ENCODE data around the gene LRRC41.
"Not testable (repeated sequence)": the region's sequence is repeated elsewhere in the genome, so short reads cannot be mapped to it uniquely, and the experiment has no call there.

Gene LRRC41

GRCh38 chr1:46236882-46237281, 66.5 kb downstream of the LRRC41 start:
- TF ChIP-seq CTCF (IDR thresholded peaks at IDR 0.05) (no peak), ZFX (IDR thresholded peaks at IDR 0.05; ENCODE audit: borderline replicate concordance) (no peak)
- H3K27ac ChIP-seq, result no peak overlapping the region

GRCh38 chr1:46231231-46231630, 72.2 kb downstream of the LRRC41 start:
- not testable (repeated sequence) for H3K27ac ChIP-seq
